ENCODE results near the gene OXCT1. TPM values are rescaled to one million over a fixed set of nuclear protein-coding genes. Genes with fewer than 3 reads are reported as not detected.

Gene OXCT1
- total and polyA plus RNA-seq, 4 experiments from 2014 or later = 30.1 to 37.5 (median 33.1) TPM

DNA sequence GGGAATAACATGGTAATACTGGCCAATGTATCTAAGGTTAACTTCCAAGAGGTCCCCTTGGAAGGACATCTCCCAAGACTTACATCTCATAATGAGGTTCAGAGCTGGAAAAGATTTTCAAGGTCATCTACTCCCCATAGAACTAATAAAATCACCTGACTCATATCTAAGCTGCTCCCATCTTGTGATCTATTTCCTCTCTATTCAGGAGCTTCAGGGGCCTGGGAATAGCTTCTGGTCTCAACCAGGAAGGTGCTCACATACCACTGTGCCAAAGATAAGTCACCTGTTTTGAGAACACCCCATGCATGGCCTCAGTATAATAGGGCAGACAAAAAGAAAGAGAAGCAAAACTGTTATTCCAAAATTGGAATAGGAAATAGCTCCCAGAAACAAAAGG is 74.2 kb downstream of the OXCT1 start:
- Mint-ChIP-seq H3K36me3 (peaks cover 73% of the 10 kb centered on the region in 2 donors), H3K27ac (peak overlapping the region in 1 of 7 donors; percentile 36), H3K4me1 (peaks cover 0 to 5% (median 2%) of the 10 kb centered on the region in 4 donors), H3K9me3 (no peaks in the 10 kb centered on the region), H3K4me3 (no peak overlapping the region), H3K27me3 (no peaks in the 10 kb centered on the region)
- ChIA-PET POLR2A (ENCODE audit: partially characterized antibody) (no interaction called here), CTCF (ENCODE audit: partially characterized antibody) (interaction anchor here (1.0 to 1.4 kb wide), 3 partner anchors 10 to 262 kb away, joined by 3 to 5 read pairs (median 4); no protein-coding TSS in a partner anchor)
- H3K27me3 ChIP-seq (ENCODE audit: insufficient read depth, low read length) = no peaks in the 10 kb centered on the region
- no peaks in the 10 kb centered on the region for H3K4me1 ChIP-seq (ENCODE audit: insufficient read depth, low read length)
- H3K36me3 ChIP-seq (ENCODE audit: insufficient read depth, low read length) = peaks cover 27% of the 10 kb centered on the region
- no peak overlapping the region for H3K27ac ChIP-seq (ENCODE audit: low read depth, low read length)
- no peak for DNase-seq
- H3K9me3 ChIP-seq (ENCODE audit: control insufficient read depth in 1 of 2, low read length in 2 of 2) = no peaks in the 10 kb centered on the region
- intact Hi-C loops (cut with micrococcal nuclease) = no loop called here
- no peak overlapping the region for H3K4me3 ChIP-seq (ENCODE audit: low read length in 2 of 2)

DNA sequence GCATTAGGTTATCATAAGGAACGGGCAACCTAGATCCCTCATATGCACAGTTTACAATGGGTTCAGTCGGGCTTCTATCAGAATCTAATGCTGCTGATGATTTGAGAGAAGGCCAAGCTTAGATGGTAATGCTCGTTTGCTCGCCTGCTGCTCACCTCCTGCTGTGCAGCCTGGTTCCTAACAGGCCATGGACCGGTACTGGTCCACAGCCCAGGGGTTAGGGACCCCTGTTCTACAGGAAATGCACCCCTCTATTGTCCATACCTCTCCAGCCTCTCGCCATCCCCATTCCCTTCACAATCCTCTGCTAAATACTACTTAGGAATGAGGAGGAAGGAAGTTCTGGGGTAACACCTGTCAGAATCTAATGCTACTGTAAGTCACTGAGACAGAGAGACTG is 75.1 kb downstream of the OXCT1 start:
- Histone ChIP-seq H3K27me3 (ENCODE audit: insufficient read depth, low read length) (no peaks in the 10 kb centered on the region), H3K9me3 (ENCODE audit: control insufficient read depth in 1 of 2, low read length in 2 of 2) (no peaks in the 10 kb centered on the region), H3K36me3 (ENCODE audit: insufficient read depth, low read length) (peaks cover 19% of the 10 kb centered on the region), H3K4me1 (ENCODE audit: insufficient read depth, low read length) (no peaks in the 10 kb centered on the region), H3K4me3 (ENCODE audit: low read length in 2 of 2) (no peak overlapping the region), H3K27ac (ENCODE audit: low read depth, low read length) (no peak overlapping the region)
- H3K27ac Mint-ChIP-seq = no peak overlapping the region
- CTCF ChIA-PET (ENCODE audit: partially characterized antibody) = no interaction called here
- H3K9me3 Mint-ChIP-seq = no peaks in the 10 kb centered on the region
- H3K27me3 Mint-ChIP-seq = no peaks in the 10 kb centered on the region
- no peak for DNase-seq
- intact Hi-C loops (cut with micrococcal nuclease) = no loop called here
- peaks cover 66 to 70% of the 10 kb centered on the region in 2 donors for H3K36me3 Mint-ChIP-seq
- POLR2A ChIA-PET (ENCODE audit: partially characterized antibody) = no interaction called here
- no peak overlapping the region for H3K4me3 Mint-ChIP-seq
- H3K4me1 Mint-ChIP-seq = peaks cover 0 to 8% (median 2%) of the 10 kb centered on the region in 4 donors

DNA sequence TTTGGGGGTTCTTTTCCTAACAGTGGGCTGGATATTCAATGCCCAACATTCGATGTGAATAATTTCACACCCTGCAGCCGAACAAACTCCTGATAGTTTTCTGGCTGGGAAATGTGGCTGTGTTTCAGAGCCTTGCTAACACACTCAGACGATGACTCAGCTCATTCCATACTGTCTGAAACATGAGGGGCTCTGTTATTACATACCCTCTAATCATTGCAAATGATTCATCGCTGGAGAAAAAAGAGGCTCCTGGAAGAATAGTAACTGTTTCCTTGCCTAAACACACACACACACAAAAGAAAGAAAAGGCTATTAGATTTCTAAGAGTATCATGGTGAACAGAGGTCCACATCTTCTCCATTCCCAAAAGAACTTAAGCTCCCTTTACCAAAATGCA is 75.8 kb downstream of the OXCT1 start:
- Histone ChIP-seq H3K9me3 (ENCODE audit: control insufficient read depth in 1 of 2, low read length in 2 of 2) (no peaks in the 10 kb centered on the region), H3K4me1 (ENCODE audit: insufficient read depth, low read length) (no peaks in the 10 kb centered on the region), H3K27me3 (ENCODE audit: insufficient read depth, low read length) (no peaks in the 10 kb centered on the region), H3K4me3 (ENCODE audit: low read length in 2 of 2) (no peak overlapping the region), H3K36me3 (ENCODE audit: insufficient read depth, low read length) (peaks cover 14% of the 10 kb centered on the region), H3K27ac (ENCODE audit: low read depth, low read length) (no peak overlapping the region)
- POLR2A ChIA-PET (ENCODE audit: partially characterized antibody) = no interaction called here
- DNase-seq = no peak
- intact Hi-C loops (cut with micrococcal nuclease) = no loop called here
- peaks cover 0 to 10% (median 2%) of the 10 kb centered on the region in 4 donors for H3K4me1 Mint-ChIP-seq
- H3K4me3 Mint-ChIP-seq = no peak overlapping the region
- CTCF ChIA-PET (ENCODE audit: partially characterized antibody) = no interaction called here
- no peaks in the 10 kb centered on the region for H3K27me3 Mint-ChIP-seq
- no peak overlapping the region for H3K27ac Mint-ChIP-seq
- no peaks in the 10 kb centered on the region for H3K9me3 Mint-ChIP-seq
- peaks cover 61 to 68% of the 10 kb centered on the region in 2 donors for H3K36me3 Mint-ChIP-seq

GRCh38 chr5:41793141-41793770 is 77.0 kb downstream of the OXCT1 start:
- ChIA-PET CTCF (ENCODE audit: partially characterized antibody) (no interaction called here), POLR2A (ENCODE audit: partially characterized antibody) (no interaction called here)
- Mint-ChIP-seq H3K27me3 (no peaks in the 10 kb centered on the region), H3K9me3 (no peaks in the 10 kb centered on the region), H3K4me3 (no peak overlapping the region), H3K27ac (peak overlapping the region in 1 of 7 donors; percentile 20), H3K36me3 (peaks cover 55 to 68% of the 10 kb centered on the region in 2 donors), H3K4me1 (peaks cover 0 to 10% (median 4%) of the 10 kb centered on the region in 4 donors)
- DNase-seq = no peak
- no peak overlapping the region for H3K27ac ChIP-seq (ENCODE audit: low read depth, low read length)
- H3K27me3 ChIP-seq (ENCODE audit: insufficient read depth, low read length) = no peaks in the 10 kb centered on the region
- intact Hi-C loops (cut with micrococcal nuclease) = no loop called here
- H3K4me1 ChIP-seq (ENCODE audit: insufficient read depth, low read length) = no peaks in the 10 kb centered on the region
- peaks cover 11% of the 10 kb centered on the region for H3K36me3 ChIP-seq (ENCODE audit: insufficient read depth, low read length)
- H3K9me3 ChIP-seq (ENCODE audit: control insufficient read depth in 1 of 2, low read length in 2 of 2) = no peaks in the 10 kb centered on the region
- H3K4me3 ChIP-seq (ENCODE audit: low read length in 2 of 2) = no peak overlapping the region

- H3K36me3 Mint-ChIP-seq = peaks cover 47 to 64% of the 10 kb centered on the region in 2 donors
- Histone ChIP-seq H3K27ac (ENCODE audit: low read depth, low read length) (no peak overlapping the region), H3K4me1 (ENCODE audit: insufficient read depth, low read length) (no peaks in the 10 kb centered on the region), H3K9me3 (ENCODE audit: control insufficient read depth in 1 of 2, low read length in 2 of 2) (no peaks in the 10 kb centered on the region), H3K27me3 (ENCODE audit: insufficient read depth, low read length) (no peaks in the 10 kb centered on the region), H3K4me3 (ENCODE audit: low read length in 2 of 2) (no peak overlapping the region), H3K36me3 (ENCODE audit: insufficient read depth, low read length) (peaks cover 11% of the 10 kb centered on the region)
- no peak overlapping the region for H3K27ac Mint-ChIP-seq
- DNase-seq = no peak
- ChIA-PET CTCF (ENCODE audit: partially characterized antibody) (no interaction called here), POLR2A (ENCODE audit: partially characterized antibody) (no interaction called here)
- H3K9me3 Mint-ChIP-seq = no peaks in the 10 kb centered on the region
- H3K27me3 Mint-ChIP-seq = no peaks in the 10 kb centered on the region
- intact Hi-C loops (cut with micrococcal nuclease) = no loop called here
- H3K4me1 Mint-ChIP-seq = peaks cover 0 to 12% (median 6%) of the 10 kb centered on the region in 4 donors
- no peak overlapping the region for H3K4me3 Mint-ChIP-seq
Measured at GRCh38 chr5:41790038-41790776, 80.0 kb downstream of the OXCT1 start.

DNA sequence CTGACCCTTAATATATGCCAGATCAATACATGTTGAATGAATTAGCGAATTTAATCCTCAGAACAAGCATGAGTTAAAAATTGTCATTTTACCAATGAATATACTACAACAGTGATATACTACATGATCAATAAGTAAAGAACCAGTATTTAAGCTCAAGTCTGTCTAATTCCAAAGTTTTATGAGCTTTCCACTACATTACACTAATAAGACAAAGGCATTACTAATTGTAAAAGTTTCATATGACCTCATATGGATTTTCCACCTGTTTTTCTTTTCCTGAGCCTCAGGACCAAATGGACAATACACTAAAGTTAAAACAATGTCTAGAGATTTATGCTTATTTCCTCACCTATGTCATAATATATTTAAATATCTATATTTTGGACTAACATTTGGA is 80.8 kb downstream of the OXCT1 start:
- ChIA-PET CTCF (ENCODE audit: partially characterized antibody) (no interaction called here), POLR2A (ENCODE audit: partially characterized antibody) (no interaction called here)
- Histone ChIP-seq H3K4me1 (ENCODE audit: insufficient read depth, low read length) (no peaks in the 10 kb centered on the region), H3K27ac (ENCODE audit: low read depth, low read length) (no peak overlapping the region), H3K27me3 (ENCODE audit: insufficient read depth, low read length) (no peaks in the 10 kb centered on the region), H3K36me3 (ENCODE audit: insufficient read depth, low read length) (peaks cover 11% of the 10 kb centered on the region), H3K9me3 (ENCODE audit: control insufficient read depth in 1 of 2, low read length in 2 of 2) (no peaks in the 10 kb centered on the region), H3K4me3 (ENCODE audit: low read length in 2 of 2) (no peak overlapping the region)
- Mint-ChIP-seq H3K4me1 (peaks cover 0 to 11% (median 6%) of the 10 kb centered on the region in 4 donors), H3K27me3 (no peaks in the 10 kb centered on the region), H3K27ac (no peak overlapping the region), H3K4me3 (no peak overlapping the region), H3K9me3 (no peaks in the 10 kb centered on the region), H3K36me3 (peaks cover 42 to 65% of the 10 kb centered on the region in 2 donors)
- intact Hi-C loops (cut with micrococcal nuclease) = no loop called here
- no peak for DNase-seq

- ChIA-PET POLR2A (ENCODE audit: partially characterized antibody) (no interaction called here), CTCF (ENCODE audit: partially characterized antibody) (no interaction called here)
- no peaks in the 10 kb centered on the region for H3K27me3 ChIP-seq (ENCODE audit: insufficient read depth, low read length)
- H3K27ac ChIP-seq (ENCODE audit: low read depth, low read length) = no peak overlapping the region
- Mint-ChIP-seq H3K9me3 (no peaks in the 10 kb centered on the region), H3K4me3 (no peak overlapping the region), H3K27me3 (no peaks in the 10 kb centered on the region), H3K4me1 (peaks cover 0 to 11% (median 6%) of the 10 kb centered on the region in 4 donors), H3K27ac (no peak overlapping the region), H3K36me3 (peaks cover 42 to 66% of the 10 kb centered on the region in 2 donors)
- intact Hi-C loops (cut with micrococcal nuclease) = no loop called here
- H3K4me3 ChIP-seq (ENCODE audit: low read length in 2 of 2) = no peak overlapping the region
- DNase-seq = no peak
- no peaks in the 10 kb centered on the region for H3K9me3 ChIP-seq (ENCODE audit: control insufficient read depth in 1 of 2, low read length in 2 of 2)
- H3K36me3 ChIP-seq (ENCODE audit: insufficient read depth, low read length) = peaks cover 11% of the 10 kb centered on the region
- H3K4me1 ChIP-seq (ENCODE audit: insufficient read depth, low read length) = no peaks in the 10 kb centered on the region
Measured at GRCh38 chr5:41788941-41789368, 81.3 kb downstream of the OXCT1 start.

Measured in CD4-positive, alpha-beta memory T cell (primary cell).